Body of pancreas (tissue), 4 donors: Measurements from ENCODE around the gene TP53BP1. TPM values are rescaled to one million over a fixed set of nuclear protein-coding genes. Genes with fewer than 3 reads are reported as not detected.

ENCODE experiments used
- ATAC-seq: fragments of 150-250 bp; one replicate; pipeline ENCODE4 v1.9.1; 2016
- DNase-seq, 4 donors: peaks; one replicate each; pipeline ENCODE4 v3.0.0-alpha.2; 2019
- H3K27ac ChIP-seq, 4 donors: fragments of 200-600 bp; sonication (generic); 1 replicate in 3 of 4; 2 replicates in 1 of 4; pipeline versions ENCODE4 v1.5.1 to v1.6.1; 2016 to 2019; ENCODE audit warnings: mild to moderate bottlenecking in 1 of 4, mixed read lengths in 1 of 4, moderate library complexity in 1 of 4
- H3K27me3 ChIP-seq, 2 donors: fragments of 200-600 bp; sonication (generic); one replicate each; pipeline ENCODE4 v1.6.0; 2016; ENCODE audit warnings: mild to moderate bottlenecking in 1 of 2
- H3K36me3 ChIP-seq, 2 donors: fragments of 200-600 bp; sonication (generic); replicated peaks in 1 of 2; 2 replicates each; pipeline ENCODE4 v1.5.1; 2016; ENCODE audit warnings: low read depth in 2 of 2; ENCODE audit not compliant: insufficient read depth in 1 of 2
- H3K4me1 ChIP-seq: fragments of 200-600 bp; sonication (generic); one replicate; pipeline ENCODE4 v1.6.0; 2016
- H3K4me3 ChIP-seq, 2 donors: fragments of 200-600 bp; sonication (generic); 1 replicate in 1 of 2; 2 replicates in 1 of 2; pipeline ENCODE4 v1.5.1; 2016 to 2019
- H3K9me3 ChIP-seq, 3 donors: fragments of 200-600 bp; sonication (generic); 1 replicate in 2 of 3; 2 replicates in 1 of 3; pipeline ENCODE4 v1.5.1; 2016
- CTCF ChIP-seq, 7 experiments: fragments of 450-650 bp in 4 of 7; fragments of 200-600 bp in 3 of 7; sonication (generic) in 3 of 7; IDR thresholded peaks; one replicate each; pipeline ENCODE4 v1.5.1; 2016 to 2019; ENCODE audit warnings: antibody characterized with exemption in 7 of 7
- POLR2A ChIP-seq, 3 donors: fragments of 450-650 bp; IDR thresholded peaks; one replicate each; pipeline ENCODE4 v1.6.1; 2016; ENCODE audit warnings: antibody characterized with exemption in 3 of 3, mild to moderate bottlenecking in 2 of 3
- WGBS, 2 donors: methylation state at CpG; one replicate each; pipeline ENCODE4 v1.1.5; 2017; 5-methylcytosine and 5-hydroxymethylcytosine counted together
- intact Hi-C: fragments of 100-400 bp; cut with DNase I; formaldehyde crosslinking; loops from one replicate; pipeline ENCODE4 v1.15.1; 2023
- total RNA-seq, 2 donors: library from RNA; depleted of rRNA; stranded (reverse); fragments of >200 nt; gene quantifications; one replicate each; pipeline ENCODE4 v1.1.0, GENCODE V29; 2016

The TP53BP1 gene
- total RNA-seq, 2 donors from 2014 or later = 12.5 to 17.5 TPM

GRCh38 chr15:43508421-43508820 is 15.5 kb upstream of the TP53BP1 start:
- TF ChIP-seq POLR2A (IDR thresholded peaks at IDR 0.05) (no peak), CTCF (IDR thresholded peaks at IDR 0.05) (no peak)
- Histone ChIP-seq H3K27me3 (no peaks in the 10 kb centered on the region), H3K4me1 (peaks cover 14% of the 10 kb centered on the region), H3K4me3 (no peak overlapping the region), H3K9me3 (no peaks in the 10 kb centered on the region), H3K36me3 (no peaks in the 10 kb centered on the region), H3K27ac (no peak overlapping the region)
- intact Hi-C loops = no loop called here
- no peak for ATAC-seq
- WGBS, 2 donors = 57 to 95% methylated on average over 1 of the region's 1 CpG
- DNase-seq = no peak

- Histone ChIP-seq H3K27me3 (no peaks in the 10 kb centered on the region), H3K9me3 (no peaks in the 10 kb centered on the region), H3K36me3 (no peaks in the 10 kb centered on the region), H3K27ac (no peak overlapping the region), H3K4me1 (peaks cover 10% of the 10 kb centered on the region), H3K4me3 (no peak overlapping the region)
- 67 to 68% methylated on average over 1 of the region's 1 CpG for WGBS, 2 donors
- intact Hi-C loops = no loop called here
- no peak for DNase-seq
- TF ChIP-seq POLR2A (IDR thresholded peaks at IDR 0.05) (no peak), CTCF (IDR thresholded peaks at IDR 0.05) (no peak)
- no peak for ATAC-seq
Measured at GRCh38 chr15:43505738-43506137, 12.8 kb upstream of the TP53BP1 start.

- no peaks in the 10 kb centered on the region for H3K27me3 ChIP-seq
- no peaks in the 10 kb centered on the region for H3K9me3 ChIP-seq
- ATAC-seq (no peak), DNase-seq (no peak)
- no peak overlapping the region for H3K4me3 ChIP-seq
- no peaks in the 10 kb centered on the region for H3K4me1 ChIP-seq
- H3K36me3 ChIP-seq = no peaks in the 10 kb centered on the region
- H3K27ac ChIP-seq = no peak overlapping the region
- TF ChIP-seq CTCF (IDR thresholded peaks at IDR 0.05) = no peak
- TF ChIP-seq POLR2A (IDR thresholded peaks at IDR 0.05) = no peak
- intact Hi-C loops = no loop called here
- WGBS, 2 donors = 67% methylated on average over 1 of the region's 1 CpG
Measured at GRCh38 chr15:43499635-43500034, 6.7 kb upstream of the TP53BP1 start.

GRCh38 chr15:43498990-43499389 is 6.0 kb upstream of the TP53BP1 start:
- Histone ChIP-seq H3K4me3 (no peak overlapping the region), H3K36me3 (no peaks in the 10 kb centered on the region), H3K27ac (no peak overlapping the region), H3K9me3 (no peaks in the 10 kb centered on the region), H3K4me1 (no peaks in the 10 kb centered on the region), H3K27me3 (no peaks in the 10 kb centered on the region)
- 68% methylated on average over 3 of the region's 3 CpGs for WGBS, 2 donors
- intact Hi-C loops = no loop called here
- DNase-seq (no peak), ATAC-seq (no peak)
- no peak for TF ChIP-seq CTCF (IDR thresholded peaks at IDR 0.05)
- no peak for TF ChIP-seq POLR2A (IDR thresholded peaks at IDR 0.05)

GRCh38 chr15:43493703-43494472 is 932 bp upstream of the TP53BP1 start:
- Histone ChIP-seq H3K9me3 (no peaks in the 10 kb centered on the region), H3K36me3 (no peaks in the 10 kb centered on the region), H3K4me1 (peaks cover 13% of the 10 kb centered on the region), H3K4me3 (no peak overlapping the region), H3K27ac (peak overlapping the region in 3 of 4 donors; percentile 69 to 84 (median 82)), H3K27me3 (no peaks in the 10 kb centered on the region)
- WGBS, 2 donors = 56 to 64% methylated on average over 7 of the region's 7 CpGs
- intact Hi-C loops = no loop called here
- no peak for TF ChIP-seq CTCF (IDR thresholded peaks at IDR 0.05)
- TF ChIP-seq POLR2A (IDR thresholded peaks at IDR 0.05) = no peak
- ATAC-seq (no peak), DNase-seq (no peak)
